H7 (cell line): ENCODE measurements around the gene SMAD6. TPM values are rescaled to one million over a fixed set of nuclear protein-coding genes. Genes with fewer than 3 reads are reported as not detected.

Source experiments
- DNase-seq: peaks from one replicate; pipeline ENCODE4 v3.0.0; 2012
- H3K27me3 ChIP-seq: 2 replicates; pipeline ENCODE4 v1.6.0; 2011; ENCODE audit warnings: mild to moderate bottlenecking, low read length; ENCODE audit not compliant: control insufficient read depth, insufficient read depth
- H3K36me3 ChIP-seq: replicated peaks from 2 replicates; pipeline ENCODE4 v1.5.1; 2011; ENCODE audit warnings: low read length; ENCODE audit not compliant: control insufficient read depth, insufficient read depth
- H3K4me3 ChIP-seq: 2 replicates; pipeline ENCODE4 v1.5.1; 2011; ENCODE audit warnings: low read depth, mild to moderate bottlenecking, control low read depth, low read length, moderate library complexity; ENCODE audit not compliant: insufficient read depth
- total RNA-seq: library from RNA; depleted of rRNA; stranded (reverse); fragments of >200 nt; shearing (Covaris generic); gene quantifications from 2 replicates; pipeline ENCODE4 v1.2.3, GENCODE V29; 2014; rRNA removed

The SMAD6 gene
- 24.8 and 25.4 TPM in 2 replicates for total RNA-seq

- peak; percentile 96 for DNase-seq
- peaks cover 21% of the 10 kb centered on the region; the same call in 1 of the 2 replicates for H3K27me3 ChIP-seq
- peak within 1 kb of the TSS; percentile 85 for H3K4me3 ChIP-seq
- no peaks in the 10 kb centered on the region for H3K36me3 ChIP-seq
Measured at GRCh38 chr15:66702035-66702786, at the start of gene SMAD6. Gene SMAD6 (plus strand): TSS chr15:66702236. CDS start chr15:66703259, 1,023 bp downstream.

GRCh38 chr15:66652806-66653205 lies 49.2 kb upstream of the SMAD6 start:
- H3K36me3 ChIP-seq = no peaks in the 10 kb centered on the region
- H3K4me3 ChIP-seq = no peak overlapping the region
- H3K27me3 ChIP-seq = no peaks in the 10 kb centered on the region
- DNase-seq = no peak

- no peaks in the 10 kb centered on the region for H3K36me3 ChIP-seq
- no peaks in the 10 kb centered on the region for H3K27me3 ChIP-seq
- no peak overlapping the region for H3K4me3 ChIP-seq
- DNase-seq = no peak
Measured at GRCh38 chr15:66653398-66653797, 48.6 kb upstream of the SMAD6 start.

GRCh38 chr15:66653852-66654251 lies 48.2 kb upstream of the SMAD6 start:
- Histone ChIP-seq H3K4me3 (no peak overlapping the region), H3K27me3 (no peaks in the 10 kb centered on the region), H3K36me3 (no peaks in the 10 kb centered on the region)
- DNase-seq = no peak

- H3K36me3 ChIP-seq = no peaks in the 10 kb centered on the region
- H3K4me3 ChIP-seq = no peak overlapping the region
- DNase-seq = no peak
- H3K27me3 ChIP-seq = no peaks in the 10 kb centered on the region
Measured at GRCh38 chr15:66654361-66654738, 47.7 kb upstream of the SMAD6 start.

- Histone ChIP-seq H3K4me3 (no peak overlapping the region), H3K36me3 (no peaks in the 10 kb centered on the region), H3K27me3 (no peaks in the 10 kb centered on the region)
- peak; percentile 89 for DNase-seq
Measured at GRCh38 chr15:66654739-66655375, 47.2 kb upstream of the SMAD6 start.

GRCh38 chr15:66655511-66655910 lies 46.5 kb upstream of the SMAD6 start:
- Histone ChIP-seq H3K36me3 (no peaks in the 10 kb centered on the region), H3K27me3 (no peaks in the 10 kb centered on the region), H3K4me3 (no peak overlapping the region)
- peak; percentile 68 for DNase-seq

GRCh38 chr15:66655997-66656396 lies 46.0 kb upstream of the SMAD6 start:
- no peaks in the 10 kb centered on the region for H3K27me3 ChIP-seq
- H3K4me3 ChIP-seq = no peak overlapping the region
- no peaks in the 10 kb centered on the region for H3K36me3 ChIP-seq
- DNase-seq = peak; percentile 48

GRCh38 chr15:66657185-66658020 lies 44.6 kb upstream of the SMAD6 start:
- H3K4me3 ChIP-seq = no peak overlapping the region
- peak; percentile 88 for DNase-seq
- no peaks in the 10 kb centered on the region for H3K27me3 ChIP-seq

GRCh38 chr15:66658044-66658443 lies 44.0 kb upstream of the SMAD6 start:
- DNase-seq = no peak
- no peak overlapping the region for H3K4me3 ChIP-seq

More at GRCh38 chr15:66657185-66658020, 44.6 kb upstream of the SMAD6 start:
- H3K36me3 ChIP-seq = no peaks in the 10 kb centered on the region

GRCh38 chr15:66658855-66659254 lies 43.2 kb upstream of the SMAD6 start:
- no peaks in the 10 kb centered on the region for H3K36me3 ChIP-seq
- no peaks in the 10 kb centered on the region for H3K27me3 ChIP-seq
- no peak for DNase-seq
- H3K4me3 ChIP-seq = no peak overlapping the region

More at GRCh38 chr15:66658044-66658443, 44.0 kb upstream of the SMAD6 start:
- no peaks in the 10 kb centered on the region for H3K36me3 ChIP-seq
- H3K27me3 ChIP-seq = no peaks in the 10 kb centered on the region

GRCh38 chr15:66659384-66659783 lies 42.7 kb upstream of the SMAD6 start:
- no peaks in the 10 kb centered on the region for H3K36me3 ChIP-seq
- no peak overlapping the region for H3K4me3 ChIP-seq
- H3K27me3 ChIP-seq = no peaks in the 10 kb centered on the region
- no peak for DNase-seq

GRCh38 chr15:66661432-66662096 lies 40.5 kb upstream of the SMAD6 start:
- Histone ChIP-seq H3K27me3 (no peaks in the 10 kb centered on the region), H3K36me3 (no peaks in the 10 kb centered on the region), H3K4me3 (no peak overlapping the region)
- DNase-seq = peak; percentile 53

GRCh38 chr15:66662522-66662921 lies 39.5 kb upstream of the SMAD6 start:
- no peaks in the 10 kb centered on the region for H3K36me3 ChIP-seq
- H3K4me3 ChIP-seq = no peak overlapping the region
- no peaks in the 10 kb centered on the region for H3K27me3 ChIP-seq
- no peak for DNase-seq
